Right lobe of liver (tissue), 6 donors: ENCODE data around the gene KLB. TPM values are rescaled to one million over a fixed set of nuclear protein-coding genes. Genes with fewer than 3 reads are reported as not detected.
A peak's percentile ranks its signal among the peaks of the same experiment; 100 is the strongest.

Experiments used
- ATAC-seq, 4 donors: fragments of 200-7000 bp; cut with Tn5 transposase; one replicate each; pipeline ENCODE4 v1.9.1; 2020; ENCODE audit warnings: mild to moderate bottlenecking in 4 of 4, moderate library complexity in 4 of 4
- DNase-seq, 3 donors: peaks; one replicate each; pipeline ENCODE4 v3.0.0-alpha.2; 2020
- H3K27ac ChIP-seq, 3 donors: fragments of 200-600 bp; one replicate each; pipeline ENCODE4 v1.8.0; 2022
- H3K27me3 ChIP-seq, 2 donors: fragments of 200-600 bp; one replicate each; pipeline ENCODE4 v1.8.0; 2022
- H3K36me3 ChIP-seq, 4 donors: fragments of 200-600 bp; sonication (generic) in 1 of 4; one replicate each; pipeline versions ENCODE4 v1.5.1 to v1.8.0; 2017 to 2022; ENCODE audit warnings: control low read depth in 1 of 4
- H3K4me1 ChIP-seq, 4 donors: fragments of 200-600 bp; sonication (generic) in 1 of 4; one replicate each; pipeline versions ENCODE4 v1.5.1 to v1.8.0; 2017 to 2022; ENCODE audit warnings: control low read depth in 1 of 4
- H3K4me3 ChIP-seq, 3 donors: fragments of 200-600 bp; one replicate each; pipeline ENCODE4 v1.8.0; 2022
- H3K9me3 ChIP-seq, 4 donors: fragments of 200-600 bp; sonication (generic) in 1 of 4; one replicate each; pipeline versions ENCODE4 v1.5.1 to v1.8.0; 2017 to 2022; ENCODE audit warnings: control low read depth in 1 of 4
- CTCF ChIP-seq, 4 donors: fragments of 200-600 bp in 3 of 4; fragments of 450-650 bp in 1 of 4; IDR thresholded peaks; one replicate each; pipeline versions ENCODE4 v1.5.1 to v1.8.0; 2016 to 2022; ENCODE audit warnings: antibody characterized with exemption in 4 of 4, mild to moderate bottlenecking in 2 of 4
- POLR2A ChIP-seq: fragments of 450-650 bp; IDR thresholded peaks from one replicate; pipeline ENCODE4 v1.6.1; 2017; ENCODE audit warnings: antibody characterized with exemption, mild to moderate bottlenecking
- WGBS: methylation state at CpG from one replicate; pipeline ENCODE4 v1.1.6; 2018; ENCODE audit warnings: low coverage, low lambda C conversion rate; ENCODE audit not compliant: insufficient coverage; ENCODE audit errors: missing lambda C conversion rate; 5-methylcytosine and 5-hydroxymethylcytosine counted together
- intact Hi-C, 2 donors: fragments of 100-400 bp; cut with DNase I; formaldehyde crosslinking; loops; one replicate each; pipeline versions ENCODE4 v1.11.2 to v1.14.1; 2022
- microRNA-seq, 2 donors: library from miRNA; unstranded; fragments of <30 nt; microRNA quantifications; one replicate each; pipeline ENCODE4, GENCODE V29; 2019 to 2020
- small RNA-seq, 2 experiments: library from RNA; depleted of rRNA; stranded (forward); fragments of <200 nt; gene quantifications; one replicate each; pipeline ENCODE3, GENCODE V24; 2016
- total RNA-seq, 6 experiments: library from RNA; depleted of rRNA in 2 of 6; stranded (reverse); fragments of >200 nt in 2 of 6; fragmentation: NEBNext Ultra II Directional in 3 of 6; extraction: Animal tissue kit (Norgen Biotek cat#: 25700) in 3 of 6; gene quantifications; one replicate each; pipeline versions ENCODE4 v1.1.0 to v1.2.4, GENCODE V29; 2016 to 2023
- donor health status: DM: no; HTN: yes; CAD: no.
- donor health status: DM: no; HTN: no; CAD: no.
- donor health status: DM: no; HTN: no; CAD: no.
- donor health status: DM: no; HTN: yes; CAD: no.
- donor health status: DM: no; HTN: yes; CAD: no.

Gene KLB
- total RNA-seq, 6 experiments from 2014 or later = 12.3 to 54.5 (median 17.5) TPM

GRCh38 chr4:39495446-39496213, 88.9 kb downstream of the KLB start:
- TF ChIP-seq POLR2A = no peak
- no peak for TF ChIP-seq CTCF (IDR thresholded peaks at IDR 0.05)
- 46% methylated on average over 2 of the region's 4 CpGs for WGBS
- intact Hi-C loops = no loop called here
- Histone ChIP-seq H3K4me1 (peaks cover 0 to 39% (median 0%) of the 10 kb centered on the region in 4 donors), H3K4me3 (no peak overlapping the region), H3K27ac (peak overlapping the region in 2 of 3 donors; percentile 6 to 50), H3K9me3 (no peaks in the 10 kb centered on the region), H3K27me3 (no peaks in the 10 kb centered on the region), H3K36me3 (peaks cover 0 to 26% (median 7%) of the 10 kb centered on the region in 4 donors)
- DNase-seq (no peak), ATAC-seq (peak; percentile 48 to 64 (median 56))

- DNase-seq = no peak
- no peak for ATAC-seq
- Histone ChIP-seq H3K27ac (peak overlapping the region in 1 of 3 donors; percentile 31), H3K36me3 (peaks cover 0 to 48% (median 18%) of the 10 kb centered on the region in 4 donors), H3K4me3 (no peak overlapping the region), H3K9me3 (no peaks in the 10 kb centered on the region), H3K27me3 (no peaks in the 10 kb centered on the region), H3K4me1 (peaks cover 0 to 39% (median 0%) of the 10 kb centered on the region in 4 donors)
- WGBS = 93% methylated on average over 1 of the region's 1 CpG
- intact Hi-C loops = no loop called here
- TF ChIP-seq CTCF (IDR thresholded peaks at IDR 0.05) (no peak), POLR2A (peak; percentile 27)
These were observed 91.4 kb downstream of the KLB start for GRCh38 chr4:39497909-39498726.

- Histone ChIP-seq H3K9me3 (no peaks in the 10 kb centered on the region), H3K4me1 (peaks cover 0 to 34% (median 0%) of the 10 kb centered on the region in 4 donors), H3K27ac (no peak overlapping the region), H3K4me3 (no peak overlapping the region), H3K27me3 (no peaks in the 10 kb centered on the region), H3K36me3 (peaks cover 0 to 53% (median 23%) of the 10 kb centered on the region in 4 donors)
- ATAC-seq (no peak), DNase-seq (no peak)
- intact Hi-C loops = no loop called here
- no peak for TF ChIP-seq POLR2A
- no peak for TF ChIP-seq CTCF (IDR thresholded peaks at IDR 0.05)
These were observed 91.9 kb downstream of the KLB start for GRCh38 chr4:39498727-39499020.

Small RNAs within 50 kb of the gene (microRNA-seq; reads per million reads assigned to microRNA genes)
- gene MIR5591 = 0 reads per million in 2 donors

Small RNAs within 50 kb of the gene (small RNA-seq; reads per million reads assigned to genes)
- gene MIR5591 (0 reads per million in 2 experiments), gene RF00019 (0 reads per million in 2 experiments), gene RNU6-887P (0 reads per million in 2 experiments)

Other genes starting within 250 kb of the KLB start
- 10 to 100 TPM; 11.4 to 22.2 (median 16.9) TPM for gene WDR19, start 224.4 kb upstream of the KLB start, total RNA-seq
- 10 to 100 TPM; 17.5 to 29.7 (median 24.6) TPM for gene RFC1, start 40.6 kb upstream of the KLB start, total RNA-seq
- gene RPL9, start 52.0 kb downstream of the KLB start, total RNA-seq = 1,000 to 10,000 TPM in 2 of 6 experiments, 100 to 1,000 TPM in 4; 353 to 1,546 (median 454) TPM
- 10 to 100 TPM in 4 of 6 experiments, 1 to 10 TPM in 2; 7.0 to 20.4 (median 13.1) TPM for gene LIAS, start 52.1 kb downstream of the KLB start, total RNA-seq
- 100 to 1,000 TPM; 134 to 647 (median 244) TPM for gene UGDH, start 120.5 kb downstream of the KLB start, total RNA-seq
- 100 to 1,000 TPM in 3 of 6 experiments, 10 to 100 TPM in 3; 54.0 to 224 (median 124) TPM for gene SMIM14, start 231.9 kb downstream of the KLB start, total RNA-seq